Middle frontal gyrus (tissue), 1 donor: ENCODE measurements around the gene PUM1.
"Not testable (repeated sequence)": the region's sequence is repeated elsewhere in the genome, so short reads cannot be mapped to it uniquely, and the experiment has no call there.

Source experiments
- DNase-seq: peaks from one replicate; pipeline ENCODE4 v3.0.0-alpha.2; 2015; ENCODE audit warnings: low spot score; ENCODE audit errors: extremely low spot score

PUM1 gene

GRCh38 chr1:31064718-31065309 lies 703 bp downstream of the PUM1 start:
- DNase-seq: no peak

GRCh38 chr1:31064111-31064717 lies 1.3 kb downstream of the PUM1 start:
- no peak for DNase-seq

- DNase-seq: no peak
Observed at GRCh38 chr1:31063631-31064030, 1.9 kb downstream of the PUM1 start.

GRCh38 chr1:31062867-31063380 lies 2.6 kb downstream of the PUM1 start:
- DNase-seq: no peak

GRCh38 chr1:31062162-31062866 lies 3.2 kb downstream of the PUM1 start:
- not testable (repeated sequence) for DNase-seq

GRCh38 chr1:31058012-31058411 lies 7.5 kb downstream of the PUM1 start:
- DNase-seq: no peak

- no peak for DNase-seq
Observed at GRCh38 chr1:31055953-31056352, 9.6 kb downstream of the PUM1 start.

GRCh38 chr1:31055501-31055900 lies 10.0 kb downstream of the PUM1 start:
- DNase-seq: no peak

- no peak for DNase-seq
Observed at GRCh38 chr1:31054958-31055481, 10.5 kb downstream of the PUM1 start.

- no peak for DNase-seq
Observed at GRCh38 chr1:31054349-31054748, 11.2 kb downstream of the PUM1 start.

GRCh38 chr1:31052613-31053012 lies 12.9 kb downstream of the PUM1 start:
- not testable (repeated sequence) for DNase-seq

GRCh38 chr1:31051611-31052010 lies 13.9 kb downstream of the PUM1 start:
- no peak for DNase-seq

- not testable (repeated sequence) for DNase-seq
Observed at GRCh38 chr1:31047507-31047906, 18.0 kb downstream of the PUM1 start.

- DNase-seq: no peak
Observed at GRCh38 chr1:31043631-31044030, 21.9 kb downstream of the PUM1 start.

- no peak for DNase-seq
Observed at GRCh38 chr1:31042656-31043055, 22.9 kb downstream of the PUM1 start.

GRCh38 chr1:31041529-31041928 lies 24.0 kb downstream of the PUM1 start:
- DNase-seq: no peak

GRCh38 chr1:31040038-31040437 lies 25.5 kb downstream of the PUM1 start:
- DNase-seq: no peak

GRCh38 chr1:31038935-31039334 lies 26.6 kb downstream of the PUM1 start:
- not testable (repeated sequence) for DNase-seq

- DNase-seq: no peak
Observed at GRCh38 chr1:31038360-31038759, 27.2 kb downstream of the PUM1 start.

GRCh38 chr1:31036749-31037500 lies 28.6 kb downstream of the PUM1 start:
- no peak for DNase-seq

- DNase-seq: no peak
Observed at GRCh38 chr1:31033598-31033997, 31.9 kb downstream of the PUM1 start.

- no peak for DNase-seq
Observed at GRCh38 chr1:31032266-31032665, 33.3 kb downstream of the PUM1 start.
